AG09319 (cell line): ENCODE results near the gene SLC7A6.

Experiments
- DNase-seq: peaks from one replicate; pipeline ENCODE4 v3.0.0-alpha.2; 2010; ENCODE audit warnings: low read depth; ENCODE audit errors: extremely low read depth
- TF ChIP-seq, protein P1 (sequence below): IDR thresholded peaks from 2 replicates; pipeline ENCODE4 v1.5.1; 2011; ENCODE audit warnings: low read depth, mild to moderate bottlenecking, inconsistent platforms, low read length, moderate library complexity

SLC7A6 gene

DNA sequence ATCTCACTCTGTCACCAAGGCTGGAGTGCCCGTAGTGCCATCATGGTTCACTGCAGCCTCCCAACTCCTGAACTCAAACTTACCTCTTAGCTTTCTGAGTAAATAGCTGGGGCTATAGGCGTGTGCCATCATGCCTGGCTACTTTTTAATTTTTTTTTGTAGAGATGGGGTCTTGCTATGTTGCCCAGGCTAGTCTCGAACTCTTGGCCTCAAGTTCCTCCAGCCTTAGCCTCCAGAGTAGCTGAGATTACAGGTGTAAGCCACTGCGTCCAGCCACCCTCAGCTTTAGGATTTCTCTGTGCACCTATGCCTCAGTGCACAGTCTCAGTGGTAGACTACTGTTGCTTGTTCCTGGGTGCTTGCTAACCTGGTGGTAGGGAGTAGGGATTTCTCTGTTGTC, 5.5 kb downstream of the SLC7A6 start:
- DNase-seq, result no peak
- TF ChIP-seq, protein P1, sequence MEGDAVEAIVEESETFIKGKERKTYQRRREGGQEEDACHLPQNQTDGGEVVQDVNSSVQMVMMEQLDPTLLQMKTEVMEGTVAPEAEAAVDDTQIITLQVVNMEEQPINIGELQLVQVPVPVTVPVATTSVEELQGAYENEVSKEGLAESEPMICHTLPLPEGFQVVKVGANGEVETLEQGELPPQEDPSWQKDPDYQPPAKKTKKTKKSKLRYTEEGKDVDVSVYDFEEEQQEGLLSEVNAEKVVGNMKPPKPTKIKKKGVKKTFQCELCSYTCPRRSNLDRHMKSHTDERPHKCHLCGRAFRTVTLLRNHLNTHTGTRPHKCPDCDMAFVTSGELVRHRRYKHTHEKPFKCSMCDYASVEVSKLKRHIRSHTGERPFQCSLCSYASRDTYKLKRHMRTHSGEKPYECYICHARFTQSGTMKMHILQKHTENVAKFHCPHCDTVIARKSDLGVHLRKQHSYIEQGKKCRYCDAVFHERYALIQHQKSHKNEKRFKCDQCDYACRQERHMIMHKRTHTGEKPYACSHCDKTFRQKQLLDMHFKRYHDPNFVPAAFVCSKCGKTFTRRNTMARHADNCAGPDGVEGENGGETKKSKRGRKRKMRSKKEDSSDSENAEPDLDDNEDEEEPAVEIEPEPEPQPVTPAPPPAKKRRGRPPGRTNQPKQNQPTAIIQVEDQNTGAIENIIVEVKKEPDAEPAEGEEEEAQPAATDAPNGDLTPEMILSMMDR, result no peak

DNA sequence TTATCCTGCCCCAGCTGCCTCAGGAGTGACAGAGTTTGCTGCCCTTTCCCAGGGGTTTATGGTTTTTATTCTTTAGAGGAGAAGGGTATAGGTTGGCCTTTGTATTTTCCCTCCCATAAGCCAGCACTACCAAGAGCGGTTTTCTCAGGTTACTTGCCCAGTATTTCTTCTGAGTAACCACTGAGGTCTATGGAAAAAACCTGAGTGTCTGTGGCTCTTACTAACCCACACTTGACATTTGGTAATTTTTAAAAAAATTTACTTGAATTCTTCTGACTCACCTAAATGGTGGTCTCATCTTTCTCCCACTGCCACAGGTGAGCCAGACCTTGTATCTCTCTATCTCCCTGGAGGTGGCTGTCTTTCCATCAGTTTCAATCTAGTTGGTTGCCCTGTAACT, 6.0 kb downstream of the SLC7A6 start:
- DNase-seq, result no peak
- TF ChIP-seq, protein P1, result no peak

DNA sequence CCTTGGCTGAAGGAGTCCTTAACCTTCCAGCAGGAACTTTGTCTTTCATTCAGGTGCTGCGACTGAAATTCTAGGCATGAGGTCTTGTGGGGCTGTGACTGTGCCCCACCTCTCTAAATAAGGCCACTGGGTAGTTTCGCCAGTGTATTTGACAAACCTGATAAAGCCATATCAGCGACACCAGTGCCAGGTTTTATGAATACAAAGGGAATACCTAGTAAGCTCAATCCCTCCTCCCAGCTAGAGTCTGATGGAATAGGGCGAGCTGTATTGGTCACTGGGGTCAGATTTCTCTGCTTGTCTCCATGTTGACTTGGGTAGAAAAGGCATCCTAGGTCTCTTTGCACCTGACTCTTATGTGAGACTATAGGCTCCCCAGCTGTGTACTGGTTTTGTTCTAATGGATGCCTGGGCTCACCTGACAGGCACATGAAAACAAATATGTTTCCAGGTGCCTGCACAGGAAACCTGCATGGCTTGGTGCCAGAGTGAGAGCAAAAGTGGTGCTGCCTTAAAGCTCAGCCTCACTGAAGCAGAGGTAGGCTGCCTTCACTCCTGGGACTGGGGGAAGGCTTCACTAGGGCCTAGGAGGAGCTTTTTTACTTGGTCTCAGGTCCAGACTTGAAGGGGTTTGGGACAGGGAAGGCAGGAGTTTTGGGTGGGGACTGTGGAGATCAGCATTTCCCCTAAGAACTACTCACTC, 8.3 kb downstream of the SLC7A6 start:
- TF ChIP-seq, protein P1, result no peak
- no peak for DNase-seq

DNA sequence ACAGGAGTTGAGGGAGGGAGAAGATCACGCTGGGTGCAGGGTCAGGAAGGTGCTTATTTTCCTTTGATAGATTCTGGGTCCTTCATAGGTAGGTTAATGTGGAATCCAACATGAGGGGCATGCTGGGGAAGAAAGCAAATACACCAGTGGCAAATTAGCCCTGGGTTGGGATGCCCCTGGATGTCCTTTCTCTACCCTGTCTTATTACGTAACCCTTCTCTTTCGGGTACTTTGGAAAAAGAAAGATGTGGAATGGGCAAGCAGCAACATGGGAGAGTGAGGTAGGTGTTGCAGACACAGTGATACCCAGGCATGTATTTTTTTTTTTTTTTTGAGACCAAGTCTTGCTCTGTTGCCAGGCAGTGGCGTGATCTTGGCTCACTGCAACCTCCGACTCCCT, 9.1 kb downstream of the SLC7A6 start:
- TF ChIP-seq, protein P1, result no peak
- no peak for DNase-seq

DNA sequence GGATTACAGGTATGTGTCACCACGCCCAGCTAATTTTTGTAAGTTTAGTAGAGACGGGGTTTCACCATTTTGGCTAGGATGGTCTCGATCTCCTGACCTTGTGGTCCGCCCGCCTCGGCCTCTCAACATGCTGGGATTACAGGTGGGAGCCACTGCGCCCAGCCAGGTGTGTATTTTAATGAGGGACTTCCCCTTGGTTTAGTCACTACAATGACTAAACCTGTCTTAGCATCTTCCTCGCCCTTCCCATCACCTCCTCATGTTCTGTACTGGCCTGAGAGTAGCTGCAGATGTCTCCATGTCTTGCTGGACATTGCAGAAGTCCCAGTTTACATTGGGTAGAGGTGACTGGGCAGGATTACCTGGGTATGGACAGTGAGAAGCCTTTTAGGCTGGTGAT, 9.6 kb downstream of the SLC7A6 start:
- DNase-seq, result no peak
- TF ChIP-seq, protein P1, result no peak

DNA sequence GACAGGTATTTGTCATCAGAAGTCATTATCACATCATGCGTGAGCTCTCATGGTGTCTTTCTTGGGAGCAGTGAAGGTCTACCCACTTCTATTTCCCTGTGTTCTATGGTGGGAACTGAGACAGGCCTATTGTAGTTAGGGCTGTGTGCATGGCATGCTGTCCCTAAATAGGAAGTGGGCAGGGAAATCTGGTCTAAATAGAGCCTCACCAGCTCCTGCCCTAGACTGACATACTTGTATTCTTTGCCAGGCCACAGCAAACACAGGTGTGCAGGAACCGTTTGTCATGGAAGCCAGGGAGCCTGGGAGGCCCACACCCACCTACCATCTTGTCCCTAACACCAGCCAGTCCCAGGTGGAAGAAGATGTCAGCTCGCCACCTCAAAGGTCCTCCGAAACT, 10.1 kb downstream of the SLC7A6 start:
- no peak for DNase-seq
- TF ChIP-seq, protein P1, result no peak

DNA sequence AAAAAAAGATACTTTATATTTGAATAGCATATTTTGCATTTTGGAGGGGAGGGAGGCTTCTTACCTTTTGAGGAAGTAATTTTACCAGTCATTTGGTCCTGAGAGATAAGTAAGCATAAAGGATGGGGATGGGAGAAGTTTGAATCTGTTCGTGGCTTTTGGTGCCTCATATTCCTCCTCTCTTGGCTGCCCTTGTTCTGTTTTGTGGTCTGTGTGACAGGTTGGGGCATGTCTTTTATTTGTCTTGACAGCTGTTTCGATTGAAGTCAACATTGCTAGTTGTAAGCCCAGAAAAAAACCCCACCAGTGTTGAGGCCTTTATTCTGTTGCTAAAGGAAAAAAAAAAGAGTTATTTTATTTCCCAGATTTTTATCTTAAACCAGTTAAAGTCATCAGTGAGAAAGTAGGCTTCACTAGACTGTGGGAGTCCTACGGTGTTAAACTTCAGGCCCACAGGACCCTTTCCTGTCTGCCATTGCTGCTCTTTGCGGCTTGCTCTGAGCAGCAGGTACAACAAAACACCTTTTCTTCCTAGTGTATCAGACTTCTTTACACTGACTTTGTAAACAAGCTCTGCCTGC, 11.4 kb downstream of the SLC7A6 start:
- DNase-seq, result no peak
- TF ChIP-seq, protein P1, result no peak
